Ishikawa (cell line): ENCODE data around the gene CASP6.

ENCODE experiments used
- EGR1 ChIP-seq: IDR thresholded peaks from 2 replicates; pipeline ENCODE4 v1.6.1; 2012
- EP300 ChIP-seq: IDR thresholded peaks from 2 replicates; pipeline ENCODE4 v1.6.1; 2012; ENCODE audit warnings: borderline replicate concordance
- FOXM1 ChIP-seq: IDR thresholded peaks from 2 replicates; pipeline ENCODE4 v1.6.1; 2012; ENCODE audit warnings: low read depth, borderline replicate concordance
- NFIC ChIP-seq: IDR thresholded peaks from 2 replicates; pipeline ENCODE4 v1.6.1; 2012
- RAD21 ChIP-seq: IDR thresholded peaks from 2 replicates; pipeline ENCODE4 v1.6.1; 2012; ENCODE audit warnings: low read depth
- REST ChIP-seq: IDR thresholded peaks from 2 replicates; pipeline ENCODE4 v1.6.1; 2012; ENCODE audit warnings: low read depth, mild to moderate bottlenecking
- TAF1 ChIP-seq: IDR thresholded peaks from 2 replicates; pipeline ENCODE4 v1.6.1; 2012; ENCODE audit warnings: low read depth, mild to moderate bottlenecking
- TCF12 ChIP-seq: IDR thresholded peaks from 2 replicates; pipeline ENCODE4 v1.6.1; 2012; ENCODE audit warnings: low read depth
- TEAD4 ChIP-seq: IDR thresholded peaks from 2 replicates; pipeline ENCODE4 v1.6.1; 2012
- ZBTB7A ChIP-seq: IDR thresholded peaks from 2 replicates; pipeline ENCODE4 v1.6.1; 2012; ENCODE audit warnings: low read depth
- TF ChIP-seq, protein P1 (sequence below): IDR thresholded peaks from 2 replicates; pipeline ENCODE4 v1.6.1; 2012
- TF ChIP-seq, protein P2 (sequence below): IDR thresholded peaks from 2 replicates; pipeline ENCODE4 v1.6.1; 2012

- no peak for TF ChIP-seq REST
- TF ChIP-seq TAF1, result no peak
- TF ChIP-seq, protein P1, sequence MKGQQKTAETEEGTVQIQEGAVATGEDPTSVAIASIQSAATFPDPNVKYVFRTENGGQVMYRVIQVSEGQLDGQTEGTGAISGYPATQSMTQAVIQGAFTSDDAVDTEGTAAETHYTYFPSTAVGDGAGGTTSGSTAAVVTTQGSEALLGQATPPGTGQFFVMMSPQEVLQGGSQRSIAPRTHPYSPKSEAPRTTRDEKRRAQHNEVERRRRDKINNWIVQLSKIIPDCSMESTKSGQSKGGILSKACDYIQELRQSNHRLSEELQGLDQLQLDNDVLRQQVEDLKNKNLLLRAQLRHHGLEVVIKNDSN, result no peak
- TF ChIP-seq EGR1, result no peak
- TF ChIP-seq, protein P2, sequence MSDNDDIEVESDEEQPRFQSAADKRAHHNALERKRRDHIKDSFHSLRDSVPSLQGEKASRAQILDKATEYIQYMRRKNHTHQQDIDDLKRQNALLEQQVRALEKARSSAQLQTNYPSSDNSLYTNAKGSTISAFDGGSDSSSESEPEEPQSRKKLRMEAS, result no peak
- no peak for TF ChIP-seq RAD21
- no peak for TF ChIP-seq NFIC
- TF ChIP-seq ZBTB7A, result no peak
- TF ChIP-seq TCF12, result no peak
- TF ChIP-seq TEAD4, result no peak
- no peak for TF ChIP-seq EP300
- TF ChIP-seq FOXM1, result no peak
Observed at GRCh38 chr4:109752525-109752924, 49.3 kb upstream of the CASP6 start.
